ENCODE results near the gene MFSD6.
"Not testable (repeated sequence)": the region's sequence is repeated elsewhere in the genome, so short reads cannot be mapped to it uniquely, and the experiment has no call there.

Gene MFSD6

GRCh38 chr2:190462181-190462580 lies 54.0 kb downstream of the MFSD6 start:
- DNase-seq (ENCODE audit: low spot score) = no peak

GRCh38 chr2:190462611-190463010 lies 54.5 kb downstream of the MFSD6 start:
- DNase-seq (ENCODE audit: low spot score) = no peak

DNA sequence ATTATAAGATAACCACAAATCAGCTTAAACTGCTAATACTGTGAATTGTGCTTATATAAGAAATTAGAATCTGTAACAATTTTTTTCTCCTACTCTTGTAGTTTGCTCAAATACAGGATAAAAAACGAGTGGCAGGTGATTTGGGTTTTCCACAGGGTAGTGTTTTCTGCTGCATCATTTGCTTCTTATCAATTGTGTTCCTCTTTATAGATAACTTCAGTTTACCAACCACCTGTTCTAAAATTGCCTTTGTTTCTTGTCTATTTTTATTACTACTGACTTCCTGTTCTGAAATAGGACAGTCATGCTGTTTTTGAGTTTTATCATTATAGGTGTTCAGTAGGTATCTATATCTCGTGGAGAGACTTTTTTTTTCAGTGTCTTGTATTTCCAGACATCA lies 56.9 kb downstream of the MFSD6 start:
- DNase-seq (ENCODE audit: low spot score) = no peak

DNA sequence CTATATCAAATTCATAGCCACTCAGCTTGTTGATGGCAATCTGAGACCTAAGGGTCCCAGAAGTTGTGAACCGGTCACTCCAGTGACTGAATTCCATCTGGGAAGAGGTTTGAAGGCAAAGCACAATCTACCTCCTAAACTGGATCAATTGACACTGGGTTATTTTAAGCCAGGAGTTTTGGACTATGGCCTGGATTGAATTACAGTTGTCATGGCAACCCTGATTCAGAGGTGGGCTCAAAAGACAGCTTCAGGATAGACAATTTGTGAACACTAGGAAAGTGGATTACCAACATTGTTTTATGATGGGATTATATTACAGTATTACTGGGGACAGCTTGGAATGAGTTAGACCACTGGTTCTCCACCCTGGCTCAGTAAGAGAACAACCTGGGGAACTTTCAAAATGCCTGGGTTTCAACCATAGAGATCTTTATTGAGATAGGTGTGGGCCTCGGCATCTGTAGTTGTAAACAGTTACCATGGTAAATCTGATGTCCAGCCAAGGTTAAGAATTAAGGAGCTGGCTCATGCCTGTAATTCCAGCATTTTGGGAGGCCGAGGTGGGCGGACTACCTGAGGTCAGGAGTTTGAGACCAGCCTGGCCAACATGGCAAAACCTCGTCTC lies 58.8 kb downstream of the MFSD6 start:
- peak; percentile 69 for DNase-seq (ENCODE audit: low spot score)

- DNase-seq (ENCODE audit: low spot score) = no peak
These were observed 59.5 kb downstream of the MFSD6 start for GRCh38 chr2:190467575-190468083.

DNA sequence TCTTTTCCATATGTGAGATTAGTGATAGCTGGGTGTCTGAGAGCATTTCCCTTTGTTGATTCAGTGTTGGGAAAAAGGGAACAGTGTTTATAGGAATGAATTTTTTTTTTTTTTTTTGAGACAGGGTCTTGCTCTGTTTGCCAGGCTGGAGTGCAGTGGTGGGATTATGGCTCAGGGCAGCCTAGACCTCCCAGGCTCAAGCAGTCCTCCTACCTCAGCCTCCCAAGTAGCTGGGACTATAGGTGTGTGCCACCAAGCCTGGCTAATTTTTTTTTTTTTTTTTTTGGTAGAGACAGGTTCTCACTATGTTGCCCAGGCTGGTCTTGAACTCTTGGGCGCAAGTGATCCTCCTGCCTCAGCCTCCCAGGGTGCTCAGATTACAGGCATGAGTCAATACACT lies 60.2 kb downstream of the MFSD6 start:
- DNase-seq (ENCODE audit: low spot score) = not testable (repeated sequence)

DNA sequence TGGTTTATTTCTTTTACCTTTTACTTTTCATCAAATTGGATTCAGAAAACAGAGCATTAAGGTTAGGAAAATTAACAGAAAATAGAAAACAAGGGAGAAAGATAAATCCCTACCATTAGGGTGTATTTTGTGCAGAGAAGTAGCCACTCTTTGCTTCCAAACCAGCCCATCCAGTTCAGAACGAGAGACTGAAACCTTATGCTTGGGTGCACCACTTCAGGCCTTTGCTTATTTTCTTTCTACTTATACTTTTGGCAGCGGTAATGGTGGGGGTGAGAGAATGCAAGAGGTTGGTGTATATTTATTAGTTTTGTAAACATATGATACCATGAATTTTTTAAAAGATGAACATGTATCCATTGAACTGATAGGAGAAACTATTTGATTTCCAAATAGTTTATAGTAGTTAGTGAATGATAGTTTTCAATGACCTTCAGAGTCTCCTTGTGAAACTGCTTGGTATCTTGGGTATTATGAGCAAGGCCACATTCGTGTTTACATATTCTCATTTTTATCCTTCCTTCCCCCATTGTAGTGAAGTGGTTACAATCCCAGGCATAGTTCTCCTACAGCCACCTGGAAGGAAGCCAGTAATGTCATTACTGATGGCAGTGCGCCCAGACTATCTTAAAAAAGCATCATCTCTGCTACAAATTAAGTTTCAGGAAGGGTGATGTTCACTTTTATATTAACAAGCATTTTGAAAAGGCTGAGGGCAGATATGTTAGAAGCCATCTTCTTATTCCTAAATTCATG lies 60.8 kb downstream of the MFSD6 start:
- peak; percentile 89 for DNase-seq (ENCODE audit: low spot score)

DNA sequence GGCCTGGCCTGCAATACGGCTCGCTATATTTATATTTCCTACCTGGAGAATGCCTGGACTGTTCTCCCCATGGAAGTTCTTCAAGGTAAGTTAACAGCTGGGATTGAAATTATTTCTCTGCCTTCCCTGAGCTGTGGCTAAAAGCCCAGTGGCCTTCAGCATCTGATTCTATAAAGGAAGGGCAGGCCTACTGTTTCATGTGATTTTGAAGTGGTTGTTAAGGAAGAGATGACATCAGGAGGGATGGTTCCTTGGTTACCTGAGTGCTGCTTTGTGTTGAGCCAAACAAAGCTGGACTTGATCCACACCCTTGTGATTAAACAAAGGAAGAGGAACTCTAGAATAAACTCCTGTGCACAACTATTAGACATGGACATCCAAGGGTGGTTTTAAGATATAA lies 61.6 kb downstream of the MFSD6 start:
- peak; percentile 72 for DNase-seq (ENCODE audit: low spot score)

GRCh38 chr2:190470256-190470826 lies 62.2 kb downstream of the MFSD6 start:
- DNase-seq (ENCODE audit: low spot score) = no peak

GRCh38 chr2:190477661-190478454 lies 69.7 kb downstream of the MFSD6 start:
- DNase-seq (ENCODE audit: low spot score) = no peak

DNA sequence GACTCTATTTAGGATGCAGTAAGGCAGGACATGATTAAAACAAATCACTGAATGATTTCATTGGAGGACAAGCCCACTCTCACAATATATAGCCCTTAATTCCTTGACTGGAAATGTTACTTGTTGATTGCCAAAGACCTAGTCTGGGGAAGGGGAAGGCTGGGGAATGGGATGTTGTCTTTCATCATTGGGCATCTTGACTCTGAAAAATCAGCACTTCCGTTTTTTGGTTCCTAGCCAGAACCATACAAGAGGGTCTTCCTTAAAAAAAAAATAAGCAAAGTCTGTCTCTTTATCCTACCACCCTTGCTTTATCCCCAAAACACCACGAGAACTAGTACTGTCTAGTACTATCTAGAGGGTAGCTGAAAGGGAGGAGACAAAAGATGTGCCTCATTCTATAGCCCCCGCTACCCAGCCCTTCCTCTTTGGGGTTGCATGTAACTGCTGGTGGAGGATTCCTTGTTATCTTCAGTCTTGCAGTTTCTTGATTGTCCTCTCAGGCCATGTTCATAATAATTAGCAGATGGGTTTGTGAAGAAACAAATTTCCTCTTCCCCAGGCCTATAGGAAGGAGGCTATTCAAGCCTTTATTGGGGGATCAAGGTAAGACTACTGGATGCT lies 70.5 kb downstream of the MFSD6 start:
- DNase-seq (ENCODE audit: low spot score) = no peak

DNA sequence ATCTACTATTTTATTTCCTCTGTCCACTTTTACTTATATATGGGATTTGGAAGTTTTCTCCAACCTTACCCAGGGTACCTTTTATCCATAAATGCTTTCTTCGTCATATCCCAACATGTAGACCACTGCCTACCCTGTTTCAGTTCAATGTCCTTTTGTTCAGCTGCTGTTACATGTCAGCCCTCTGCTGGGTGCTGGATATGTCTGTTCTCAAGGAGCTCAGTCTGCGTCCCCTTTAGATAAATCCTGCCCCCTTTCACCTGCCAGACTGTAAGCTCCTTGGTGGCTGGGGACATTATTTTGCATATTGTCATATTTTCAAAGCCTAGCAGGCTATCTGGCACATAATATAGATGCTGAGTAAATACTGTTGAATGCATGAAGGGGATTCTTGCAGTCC lies 73.2 kb downstream of the MFSD6 start:
- no peak for DNase-seq (ENCODE audit: low spot score)

DNA sequence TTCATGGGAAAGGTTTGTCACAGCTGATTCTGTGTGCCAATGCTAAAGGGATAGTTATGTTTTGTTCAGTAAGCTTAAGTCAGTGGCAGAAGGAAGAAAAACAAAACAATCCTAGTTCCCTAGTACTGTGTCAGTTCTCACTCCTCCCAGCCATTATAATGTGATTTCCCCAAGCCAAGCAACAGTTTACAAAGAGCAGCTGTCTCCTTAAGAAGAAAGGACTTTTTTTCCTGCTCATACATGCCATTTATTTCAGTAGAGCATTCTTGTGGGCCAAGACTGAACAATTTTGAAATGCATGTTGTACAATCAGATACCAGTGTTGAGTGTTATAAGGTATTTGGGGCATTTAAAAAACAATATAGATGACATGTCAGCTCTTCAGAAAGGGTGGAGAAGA lies 74.3 kb downstream of the MFSD6 start:
- DNase-seq (ENCODE audit: low spot score) = no peak

- no peak for DNase-seq (ENCODE audit: low spot score)
These were observed 78.0 kb downstream of the MFSD6 start for GRCh38 chr2:190486037-190486623.

- DNase-seq (ENCODE audit: low spot score) = no peak
These were observed 80.5 kb downstream of the MFSD6 start for GRCh38 chr2:190488516-190489233.

DNA sequence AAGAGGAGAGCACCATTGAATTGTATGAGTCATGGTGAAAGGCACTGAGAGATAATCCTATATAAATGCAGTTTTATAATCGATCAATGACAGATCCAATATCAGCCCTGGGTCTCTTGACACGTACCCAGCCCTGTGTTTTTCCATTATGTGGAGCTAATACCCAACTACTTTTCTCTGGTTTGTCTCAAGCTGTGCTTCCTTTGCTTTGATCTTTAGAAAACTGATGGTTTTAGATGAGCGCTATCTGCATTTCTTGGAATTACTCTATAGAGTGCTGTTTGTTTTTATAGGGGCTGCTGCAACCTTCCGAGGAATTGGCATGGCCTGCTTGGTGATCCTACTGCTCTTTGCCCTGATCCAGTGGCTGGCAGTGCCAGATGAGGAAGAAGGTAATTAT lies 81.3 kb downstream of the MFSD6 start:
- no peak for DNase-seq (ENCODE audit: low spot score)

DNA sequence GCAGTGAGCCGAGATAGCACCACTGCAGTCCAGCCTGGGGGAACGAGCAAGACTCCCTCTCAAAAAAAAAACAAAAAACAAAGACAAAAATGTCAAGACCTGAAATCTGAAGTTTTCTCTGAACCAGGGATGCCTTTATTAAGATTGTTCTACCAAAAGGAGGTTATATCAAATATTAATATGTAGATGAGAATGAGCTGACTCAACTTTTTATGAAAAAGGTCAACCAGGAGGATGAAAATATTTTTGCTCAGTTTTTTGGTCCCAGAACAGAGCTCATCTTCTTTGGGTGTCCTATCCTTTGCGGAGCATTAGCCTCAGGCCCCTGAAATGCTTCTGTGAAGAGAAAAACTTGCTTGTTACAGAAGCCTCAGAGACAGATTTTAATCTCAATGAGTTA lies 82.3 kb downstream of the MFSD6 start:
- no peak for DNase-seq (ENCODE audit: low spot score)

GRCh38 chr2:190493095-190493494 lies 84.9 kb downstream of the MFSD6 start:
- DNase-seq (ENCODE audit: low spot score) = no peak

DNA sequence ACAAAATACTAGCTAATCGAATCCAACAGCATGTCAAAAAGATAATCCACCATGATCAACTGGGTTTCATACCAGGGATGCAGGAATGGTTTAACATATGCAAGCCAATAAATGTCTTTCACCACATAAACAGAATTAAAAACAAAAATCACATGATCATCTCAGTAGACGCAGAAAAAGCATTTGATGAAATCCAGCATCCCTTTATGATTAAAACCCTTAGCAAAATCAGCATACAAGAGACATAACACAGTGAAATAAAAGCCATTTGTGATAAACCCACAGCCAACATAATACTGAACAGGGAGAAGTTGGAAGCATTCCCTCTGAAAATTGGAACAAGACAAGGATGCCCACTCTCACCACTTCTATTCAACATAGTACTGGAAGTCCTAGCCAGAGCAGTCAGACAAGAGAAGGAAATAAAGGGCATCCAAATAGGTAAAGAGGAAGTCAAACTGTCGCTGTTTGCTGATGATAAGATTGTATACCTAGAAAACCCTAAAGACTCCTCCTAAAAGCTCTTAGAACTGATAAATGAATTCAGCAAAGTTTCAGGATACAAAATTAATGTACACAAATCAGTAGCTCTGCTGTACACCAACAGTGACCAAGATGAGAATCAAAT lies 86.6 kb downstream of the MFSD6 start:
- DNase-seq (ENCODE audit: low spot score) = not testable (repeated sequence)

GRCh38 chr2:190497428-190497827 lies 89.3 kb downstream of the MFSD6 start:
- no peak for DNase-seq (ENCODE audit: low spot score)
